Progenitor cell of endocrine pancreas (in vitro differentiated cells): ENCODE measurements around the gene PSMA6. TPM values are rescaled to one million over a fixed set of nuclear protein-coding genes. Genes with fewer than 3 reads are reported as not detected.

ENCODE experiments used
- DNase-seq: peaks from one replicate; pipeline ENCODE4 v3.0.0; 2021; ENCODE audit warnings: low spot score; ENCODE audit not compliant: unreplicated experiment
- H3K27ac Mint-ChIP-seq: 2 replicates; pipeline ENCODE4 v1.8.0; 2021; ENCODE audit warnings: mild to moderate bottlenecking, moderate library complexity, mixed read lengths
- H3K27me3 Mint-ChIP-seq: 2 replicates; pipeline ENCODE4 v1.8.0; 2021; ENCODE audit warnings: mixed read lengths
- H3K36me3 Mint-ChIP-seq: 2 replicates; pipeline ENCODE4 v1.8.0; 2022; ENCODE audit warnings: mixed read lengths; ENCODE audit not compliant: insufficient read depth
- H3K4me1 Mint-ChIP-seq: 2 replicates; pipeline ENCODE4 v1.8.0; 2021; ENCODE audit warnings: low read depth, mixed read lengths
- H3K4me3 Mint-ChIP-seq: 2 replicates; pipeline ENCODE4 v1.8.0; 2021; ENCODE audit warnings: low read depth, mild to moderate bottlenecking, moderate library complexity, mixed read lengths
- H3K9me3 Mint-ChIP-seq: 2 replicates; pipeline ENCODE4 v1.8.0; 2021; ENCODE audit warnings: low read depth, mixed read lengths
- CTCF ChIP-seq: fragments of 200-600 bp; sonication (generic); IDR thresholded peaks from one replicate; pipeline ENCODE4 v1.5.0; 2021; ENCODE audit warnings: antibody characterized with exemption, mild to moderate bottlenecking; ENCODE audit not compliant: unreplicated experiment
- total RNA-seq: library from RNA; stranded (reverse); gene quantifications from 2 replicates; pipeline ENCODE4 v1.2.1, GENCODE V29; 2021

PSMA6 gene
- total RNA-seq, 1 donor from 2014 or later: 175 TPM

- no peak overlapping the region for H3K4me3 Mint-ChIP-seq
- no peaks in the 10 kb centered on the region for H3K27me3 Mint-ChIP-seq
- H3K9me3 Mint-ChIP-seq: no peaks in the 10 kb centered on the region
- no peak for TF ChIP-seq CTCF
- H3K27ac Mint-ChIP-seq: no peak overlapping the region
- H3K36me3 Mint-ChIP-seq: peaks cover 2% of the 10 kb centered on the region
- H3K4me1 Mint-ChIP-seq: peaks cover 21% of the 10 kb centered on the region
- no peak for DNase-seq
Measured at GRCh38 chr14:35289623-35290022, 2.6 kb upstream of the PSMA6 start.

GRCh38 chr14:35292770-35293561 lies 784 bp downstream of the PSMA6 start:
- Mint-ChIP-seq H3K36me3 (peaks cover 2% of the 10 kb centered on the region), H3K27ac (peak overlapping the region; percentile 99), H3K9me3 (no peaks in the 10 kb centered on the region), H3K4me3 (peak overlapping the region; percentile 99), H3K4me1 (peaks cover 25% of the 10 kb centered on the region), H3K27me3 (no peaks in the 10 kb centered on the region)
- TF ChIP-seq CTCF: no peak
- DNase-seq: no peak

GRCh38 chr14:35295845-35296161 lies 3.6 kb downstream of the PSMA6 start:
- H3K27me3 Mint-ChIP-seq: no peaks in the 10 kb centered on the region
- H3K4me3 Mint-ChIP-seq: no peak overlapping the region
- TF ChIP-seq CTCF: no peak
- H3K27ac Mint-ChIP-seq: peak overlapping the region; percentile 31
- DNase-seq: no peak
- H3K4me1 Mint-ChIP-seq: peaks cover 18% of the 10 kb centered on the region
- peaks cover 2% of the 10 kb centered on the region for H3K36me3 Mint-ChIP-seq
- no peaks in the 10 kb centered on the region for H3K9me3 Mint-ChIP-seq

- no peak overlapping the region for H3K27ac Mint-ChIP-seq
Measured at GRCh38 chr14:35296545-35296944, 4.4 kb downstream of the PSMA6 start.

GRCh38 chr14:35297706-35298105 lies 5.5 kb downstream of the PSMA6 start:
- Mint-ChIP-seq H3K4me1 (peaks cover 17% of the 10 kb centered on the region), H3K27ac (peak overlapping the region; percentile 76), H3K9me3 (no peaks in the 10 kb centered on the region), H3K36me3 (peaks cover 5% of the 10 kb centered on the region), H3K27me3 (no peaks in the 10 kb centered on the region), H3K4me3 (no peak overlapping the region)
- no peak for TF ChIP-seq CTCF
- no peak for DNase-seq

More at GRCh38 chr14:35296545-35296944, 4.4 kb downstream of the PSMA6 start:
- TF ChIP-seq CTCF: no peak
- peaks cover 17% of the 10 kb centered on the region for H3K4me1 Mint-ChIP-seq
- no peaks in the 10 kb centered on the region for H3K9me3 Mint-ChIP-seq
- H3K27me3 Mint-ChIP-seq: no peaks in the 10 kb centered on the region
- no peak for DNase-seq
- peaks cover 2% of the 10 kb centered on the region for H3K36me3 Mint-ChIP-seq
- H3K4me3 Mint-ChIP-seq: no peak overlapping the region
